Endothelial cell of umbilical vein (primary cell): ENCODE results near the gene DCLK1. TPM values are rescaled to one million over a fixed set of nuclear protein-coding genes. Genes with fewer than 3 reads are reported as not detected.

Source experiments
- BruUV-seq: library from RNA; stranded (reverse); fragments of 400-500 nt; replicated peaks from 2 replicates; lab custom pipeline; 2021; lab: Mats Ljungman, UMichigan
- CTCF ChIA-PET: fragments of 300-600, 350-600 bp; sonication (Branson Sonifier 250); formaldehyde crosslinking; loops from one replicate; lab custom pipeline; 2021; ENCODE audit warnings: antibody characterized with exemption, inconsistent platforms; lab: Charles Lee
- POLR2A ChIA-PET: fragments of 300-600, 350-600 bp; sonication (Branson Sonifier 250); formaldehyde crosslinking; loops from one replicate; lab custom pipeline; 2021; ENCODE audit warnings: antibody characterized with exemption, inconsistent platforms; lab: Charles Lee
- DNase-seq: peaks from one replicate; pipeline ENCODE4 v3.0.0-alpha.2; 2011; ENCODE audit warnings: low read depth, low spot score
- FAIRE-seq: peaks from 2 replicates; lab custom pipeline; 2011; peaks lifted over from hg19 to GRCh38; lab: Jason Lieb, UNC
- H2AFZ ChIP-seq: 2 replicates; pipeline ENCODE4 v1.6.0; 2012; ENCODE audit warnings: low read depth, low read length, control low read depth, inconsistent platforms
- H3K27ac ChIP-seq: 2 replicates; pipeline ENCODE4 v1.5.1; 2011; ENCODE audit warnings: low read depth, mild to moderate bottlenecking, control low read depth, low read length, moderate library complexity; ENCODE audit not compliant: insufficient read depth
- H3K27me3 ChIP-seq, 2 experiments: 2 replicates each; pipeline versions ENCODE4 v1.6.0 to v1.6.1; 2011; ENCODE audit warnings: low read length in 2 of 2, mixed read lengths in 1 of 2; ENCODE audit not compliant: control insufficient read depth in 2 of 2, insufficient read depth in 2 of 2
- H3K36me3 ChIP-seq, 2 experiments: 2 replicates in 1 of 2; 3 replicates in 1 of 2; pipeline ENCODE4 v1.5.1; 2011; ENCODE audit warnings: low read length in 2 of 2, mild to moderate bottlenecking in 1 of 2, moderate library complexity in 1 of 2; ENCODE audit not compliant: control insufficient read depth in 2 of 2, insufficient read depth in 2 of 2; ENCODE audit errors: extremely low read depth in 1 of 2
- H3K4me1 ChIP-seq: 3 replicates; pipeline ENCODE4 v1.5.1; 2011; ENCODE audit warnings: mild to moderate bottlenecking, low read length; ENCODE audit not compliant: control insufficient read depth, insufficient read depth; ENCODE audit errors: extremely low read depth
- H3K4me2 ChIP-seq: 2 replicates; pipeline ENCODE4 v1.6.1; 2011; ENCODE audit warnings: low read length, control low read depth, mixed read lengths; ENCODE audit not compliant: insufficient read depth
- H3K4me3 ChIP-seq, 3 experiments: fragments of 200-600 bp in 1 of 3; sonication (generic), shearing (Covaris generic) in 1 of 3; replicated peaks in 1 of 3; 2 replicates each; pipeline ENCODE4 v1.5.1; 2011 to 2016; ENCODE audit warnings: control low read depth in 3 of 3, low read length in 3 of 3, mild to moderate bottlenecking in 2 of 3, inconsistent platforms in 1 of 3, low read depth in 1 of 3, moderate library complexity in 1 of 3; ENCODE audit not compliant: insufficient read depth in 1 of 3
- H3K79me2 ChIP-seq: 2 replicates; pipeline ENCODE4 v1.6.0; 2012; ENCODE audit warnings: low read length, inconsistent platforms; ENCODE audit not compliant: control insufficient read depth, insufficient read depth
- H3K9ac ChIP-seq: replicated peaks from 2 replicates; pipeline ENCODE3; 2011; ENCODE audit warnings: low read length, control low read depth; ENCODE audit not compliant: insufficient read depth; ENCODE audit errors: extremely low read depth
- H3K9me1 ChIP-seq: replicated peaks from 3 replicates; pipeline ENCODE4 v1.6.0; 2011; ENCODE audit warnings: mild to moderate bottlenecking, low read length; ENCODE audit not compliant: control insufficient read depth, insufficient read depth; ENCODE audit errors: extremely low read depth
- H3K9me3 ChIP-seq: replicated peaks from 2 replicates; pipeline ENCODE4 v1.5.1; 2012; ENCODE audit warnings: low read length, inconsistent platforms; ENCODE audit not compliant: control insufficient read depth, insufficient read depth
- H4K20me1 ChIP-seq: replicated peaks from 2 replicates; pipeline ENCODE3; 2011; ENCODE audit warnings: mild to moderate bottlenecking, low read length; ENCODE audit not compliant: control insufficient read depth, insufficient read depth; ENCODE audit errors: extremely low read depth
- EZH2 ChIP-seq: IDR thresholded peaks from 2 replicates; pipeline ENCODE4 v1.6.1; 2012; ENCODE audit warnings: borderline replicate concordance, low read depth, mild to moderate bottlenecking, moderate library complexity, low read length, inconsistent platforms; ENCODE audit not compliant: severe bottlenecking
- FOS ChIP-seq: IDR thresholded peaks from 2 replicates; pipeline ENCODE4 v1.6.1; 2011; ENCODE audit warnings: mild to moderate bottlenecking, low read length, moderate library complexity, borderline replicate concordance; ENCODE audit not compliant: insufficient read depth
- GATA2 ChIP-seq: IDR thresholded peaks from 2 replicates; pipeline ENCODE4 v1.7.0; 2011; ENCODE audit warnings: low read depth, mild to moderate bottlenecking, moderate library complexity, mixed read lengths, low read length; ENCODE audit not compliant: insufficient read length, insufficient read depth
- JUN ChIP-seq: IDR thresholded peaks from 2 replicates; pipeline ENCODE4 v1.6.1; 2011; ENCODE audit warnings: borderline replicate concordance, low read depth; ENCODE audit not compliant: insufficient read length, insufficient read depth
- MYC ChIP-seq: IDR thresholded peaks from one replicate; pipeline ENCODE4 v1.6.1; 2011; ENCODE audit warnings: mild to moderate bottlenecking, low read depth, low read length
- POLR2A ChIP-seq: IDR thresholded peaks from 2 replicates; pipeline ENCODE4 v1.6.1; 2012; ENCODE audit warnings: low read depth, mild to moderate bottlenecking, control low read depth, low read length
- POLR2AphosphoS5 ChIP-seq: IDR thresholded peaks from 2 replicates; pipeline ENCODE4 v1.6.1; 2012; ENCODE audit warnings: low read depth, mild to moderate bottlenecking, control low read depth, low read length, moderate library complexity; ENCODE audit not compliant: insufficient read depth
- dilution Hi-C: fragments of 300-500 bp; cut with MboI; formaldehyde crosslinking; loops from one replicate; pipeline ENCODE4 v1.15.0; 2019; ENCODE audit warnings: low sequenced_read_pairs; ENCODE audit not compliant: extremely low pct_ligation_motif_present
- intact Hi-C: fragments of 100-400 bp; cut with micrococcal nuclease; formaldehyde crosslinking; loops from one replicate; pipeline ENCODE4 v1.10.0; 2022
- polyA plus RNA-seq, 4 experiments: library from polyadenylated mRNA; depleted of rRNA in 3 of 4; stranded (reverse) in 3 of 4; unstranded in 1 of 4; fragments of >200 nt; gene quantifications; 2 replicates each; pipeline versions ENCODE4 v1.2.1 to v1.2.3, GENCODE V29; 2011 to 2012; ENCODE audit warnings: missing spikeins in 1 of 4
- total RNA-seq: library from RNA; stranded (reverse); gene quantifications from 2 replicates; pipeline ENCODE4 v1.2.3, GENCODE V29; 2021
- TF ChIP-seq, protein P1 (sequence below): IDR thresholded peaks from 2 replicates; pipeline ENCODE4 v1.6.1; 2011; ENCODE audit not compliant: insufficient read depth, insufficient read length
- TF ChIP-seq, protein P2 (sequence below), 2 donors: IDR thresholded peaks; 1 replicate in 1 of 2; 2 replicates in 1 of 2; pipeline ENCODE4 v1.5.1; 2011; ENCODE audit warnings: low read length in 2 of 2, mild to moderate bottlenecking in 2 of 2, moderate library complexity in 2 of 2, control low read depth in 1 of 2, inconsistent platforms in 1 of 2, low read depth in 1 of 2; ENCODE audit not compliant: insufficient read depth in 1 of 2; ENCODE audit errors: extremely low read depth in 1 of 2

DCLK1 gene
- total and polyA plus RNA-seq, 2 donors (not counting 3 experiments of a cell fraction or from before 2014, with no cell fraction given): 0.28 to 3.9 TPM

DNA sequence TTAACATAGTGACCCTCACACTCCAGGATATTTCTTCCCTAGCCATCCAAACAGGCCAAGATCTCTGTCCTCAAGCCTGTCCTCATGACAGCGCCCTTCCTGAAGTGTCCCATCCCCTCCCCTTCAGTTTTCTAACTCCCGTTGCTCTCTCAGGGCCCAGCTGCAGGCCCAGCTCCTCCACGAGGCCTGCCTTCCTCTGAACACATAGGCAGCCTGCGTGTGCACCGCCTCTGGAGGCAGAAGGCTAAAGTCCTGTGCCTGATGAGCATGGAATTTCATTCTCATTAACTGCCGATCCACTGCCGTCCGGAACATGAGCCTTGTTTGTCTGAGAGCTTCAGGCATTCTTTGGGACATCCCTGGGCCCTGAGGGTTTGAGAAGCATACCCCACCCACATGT, 306.4 kb downstream of the DCLK1 start:
- ChIA-PET CTCF (no interaction called here), POLR2A (no interaction called here)
- H3K4me1 ChIP-seq: no peaks in the 10 kb centered on the region
- BruUV-seq: no TSS peak
- FAIRE-seq: no peak
- H3K79me2 ChIP-seq: no peaks in the 10 kb centered on the region
- no peaks in the 10 kb centered on the region for H3K9me1 ChIP-seq
- DNase-seq: no peak
- dilution Hi-C loops: no loop called here
- H3K27me3 ChIP-seq: no peaks in the 10 kb centered on the region
- no peaks in the 10 kb centered on the region for H4K20me1 ChIP-seq
- H3K4me3 ChIP-seq: no peak overlapping the region
- no peak overlapping the region for H3K9ac ChIP-seq
- no peak overlapping the region for H3K27ac ChIP-seq
- intact Hi-C loops: no loop called here
- H3K4me2 ChIP-seq: no peak overlapping the region
- H2AFZ ChIP-seq: no peak overlapping the region
- no peaks in the 10 kb centered on the region for H3K9me3 ChIP-seq
- no peak for TF ChIP-seq POLR2AphosphoS5
- TF ChIP-seq EZH2: no peak
- no peak for TF ChIP-seq MYC
- TF ChIP-seq POLR2A: no peak
- TF ChIP-seq, protein P1, sequence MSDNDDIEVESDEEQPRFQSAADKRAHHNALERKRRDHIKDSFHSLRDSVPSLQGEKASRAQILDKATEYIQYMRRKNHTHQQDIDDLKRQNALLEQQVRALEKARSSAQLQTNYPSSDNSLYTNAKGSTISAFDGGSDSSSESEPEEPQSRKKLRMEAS: no peak
- TF ChIP-seq GATA2: no peak
- TF ChIP-seq, protein P2, sequence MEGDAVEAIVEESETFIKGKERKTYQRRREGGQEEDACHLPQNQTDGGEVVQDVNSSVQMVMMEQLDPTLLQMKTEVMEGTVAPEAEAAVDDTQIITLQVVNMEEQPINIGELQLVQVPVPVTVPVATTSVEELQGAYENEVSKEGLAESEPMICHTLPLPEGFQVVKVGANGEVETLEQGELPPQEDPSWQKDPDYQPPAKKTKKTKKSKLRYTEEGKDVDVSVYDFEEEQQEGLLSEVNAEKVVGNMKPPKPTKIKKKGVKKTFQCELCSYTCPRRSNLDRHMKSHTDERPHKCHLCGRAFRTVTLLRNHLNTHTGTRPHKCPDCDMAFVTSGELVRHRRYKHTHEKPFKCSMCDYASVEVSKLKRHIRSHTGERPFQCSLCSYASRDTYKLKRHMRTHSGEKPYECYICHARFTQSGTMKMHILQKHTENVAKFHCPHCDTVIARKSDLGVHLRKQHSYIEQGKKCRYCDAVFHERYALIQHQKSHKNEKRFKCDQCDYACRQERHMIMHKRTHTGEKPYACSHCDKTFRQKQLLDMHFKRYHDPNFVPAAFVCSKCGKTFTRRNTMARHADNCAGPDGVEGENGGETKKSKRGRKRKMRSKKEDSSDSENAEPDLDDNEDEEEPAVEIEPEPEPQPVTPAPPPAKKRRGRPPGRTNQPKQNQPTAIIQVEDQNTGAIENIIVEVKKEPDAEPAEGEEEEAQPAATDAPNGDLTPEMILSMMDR (IDR thresholded peaks at IDR 0.05; ENCODE audit: extremely low read depth in 1 of 2, insufficient read depth in 1 of 2, low read depth in 1 of 2, low read length in 2 of 2): no peak
- TF ChIP-seq JUN: no peak
- TF ChIP-seq FOS: no peak
- H3K36me3 ChIP-seq: no peaks in the 10 kb centered on the region
